Measurements from ENCODE around the gene IL11RA.

- no peak for TF ChIP-seq RFX5 (IDR thresholded peaks at IDR 0.05; ENCODE audit: low read depth, low read length)
- no peak for TF ChIP-seq ZNF561 (CRISPR knock-in tag; conservative IDR thresholded peaks at IDR 0.05)
- TF ChIP-seq CBFA2T2 (conservative IDR thresholded peaks at IDR 0.05): no peak
- no peak for TF ChIP-seq MYC (IDR thresholded peaks at IDR 0.05; ENCODE audit: low read depth, low read length)
- no peak for TF ChIP-seq MYC (CRISPR knock-in tag; IDR thresholded peaks at IDR 0.05; ENCODE audit: borderline replicate concordance, low read depth)
- no peak for TF ChIP-seq REST (IDR thresholded peaks at IDR 0.05; ENCODE audit: borderline replicate concordance)
- no peak for TF ChIP-seq REST (CRISPR knock-in tag; IDR thresholded peaks at IDR 0.05; ENCODE audit: low read depth)
- no peak for TF ChIP-seq ZC3H4 (CRISPR knock-in tag; IDR thresholded peaks at IDR 0.05; ENCODE audit: borderline replicate concordance)
- TF ChIP-seq, protein P1, sequence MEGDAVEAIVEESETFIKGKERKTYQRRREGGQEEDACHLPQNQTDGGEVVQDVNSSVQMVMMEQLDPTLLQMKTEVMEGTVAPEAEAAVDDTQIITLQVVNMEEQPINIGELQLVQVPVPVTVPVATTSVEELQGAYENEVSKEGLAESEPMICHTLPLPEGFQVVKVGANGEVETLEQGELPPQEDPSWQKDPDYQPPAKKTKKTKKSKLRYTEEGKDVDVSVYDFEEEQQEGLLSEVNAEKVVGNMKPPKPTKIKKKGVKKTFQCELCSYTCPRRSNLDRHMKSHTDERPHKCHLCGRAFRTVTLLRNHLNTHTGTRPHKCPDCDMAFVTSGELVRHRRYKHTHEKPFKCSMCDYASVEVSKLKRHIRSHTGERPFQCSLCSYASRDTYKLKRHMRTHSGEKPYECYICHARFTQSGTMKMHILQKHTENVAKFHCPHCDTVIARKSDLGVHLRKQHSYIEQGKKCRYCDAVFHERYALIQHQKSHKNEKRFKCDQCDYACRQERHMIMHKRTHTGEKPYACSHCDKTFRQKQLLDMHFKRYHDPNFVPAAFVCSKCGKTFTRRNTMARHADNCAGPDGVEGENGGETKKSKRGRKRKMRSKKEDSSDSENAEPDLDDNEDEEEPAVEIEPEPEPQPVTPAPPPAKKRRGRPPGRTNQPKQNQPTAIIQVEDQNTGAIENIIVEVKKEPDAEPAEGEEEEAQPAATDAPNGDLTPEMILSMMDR (IDR thresholded peaks at IDR 0.05 in 2 of 3, conservative IDR thresholded peaks at IDR 0.05 in 1 of 3; ENCODE audit: insufficient read depth in 2 of 3, low read depth in 1 of 3, low read length in 3 of 3): no peak
- no peak for TF ChIP-seq SP1 (CRISPR knock-in tag; IDR thresholded peaks at IDR 0.05)
- no peak for TF ChIP-seq SREBF2 (CRISPR knock-in tag; IDR thresholded peaks at IDR 0.05)
- no peak for TF ChIP-seq ATF6 (CRISPR knock-in tag; IDR thresholded peaks at IDR 0.05)
Observed at GRCh38 chr9:34685591-34685990, 33.6 kb downstream of the IL11RA start.
